SK-N-SH treated with all-trans-retinoic acid at 6 μM for 48 hours (cell line): Measurements from ENCODE around the gene CABLES1.

Source experiments
- ATAC-seq: fragments of 200-7000 bp; cut with Tn5 transposase; 3 replicates; pipeline ENCODE4 v1.9.1; 2020; ENCODE audit warnings: mild to moderate bottlenecking, moderate library complexity
- ARNTL ChIP-seq: fragments of 450-650 bp; formaldehyde crosslinking; IDR thresholded peaks from 2 replicates; pipeline ENCODE4 v1.5.0; 2020; ENCODE audit warnings: low read depth, mild to moderate bottlenecking, moderate library complexity, borderline replicate concordance
- BACH2 ChIP-seq: fragments of 250-450 bp; sonication (Bioruptor Pico); IDR thresholded peaks from 2 replicates; pipeline ENCODE4 v1.9.0; 2021; ENCODE audit warnings: mild to moderate bottlenecking, borderline replicate concordance
- CSRNP3 ChIP-seq: fragments of 250-450 bp; sonication (Bioruptor Pico); IDR thresholded peaks from 2 replicates; pipeline ENCODE4 v1.5.1; 2021; ENCODE audit warnings: mild to moderate bottlenecking, moderate library complexity
- ISL1 ChIP-seq: fragments of 250-450 bp; sonication (Bioruptor Pico); IDR thresholded peaks from 2 replicates; pipeline ENCODE4 v2.1.2; 2022; ENCODE audit warnings: mild to moderate bottlenecking, moderate library complexity
- PPARA ChIP-seq: fragments of 250-450 bp; sonication (Bioruptor Pico); IDR thresholded peaks from 2 replicates; pipeline ENCODE4 v1.5.0; 2020; ENCODE audit warnings: mild to moderate bottlenecking, borderline replicate concordance
- RARB ChIP-seq: fragments of 250-450 bp; sonication (Bioruptor Pico); IDR thresholded peaks from 2 replicates; pipeline ENCODE4 v1.8.0; 2021; ENCODE audit warnings: mild to moderate bottlenecking, moderate library complexity
- SNAI2 ChIP-seq: fragments of 250-450 bp; sonication (Bioruptor Pico); IDR thresholded peaks from 2 replicates; pipeline ENCODE4 v1.5.0; 2020; ENCODE audit warnings: mild to moderate bottlenecking, moderate library complexity
- TCF4 ChIP-seq: fragments of 250-450 bp; sonication (Bioruptor Pico); IDR thresholded peaks from 2 replicates; pipeline ENCODE4 v1.8.0; 2021; ENCODE audit warnings: mild to moderate bottlenecking, moderate library complexity, borderline replicate concordance
- TOX ChIP-seq: fragments of 250-450 bp; sonication (Bioruptor Pico); IDR thresholded peaks from 2 replicates; pipeline ENCODE4 v1.8.0; 2021; ENCODE audit warnings: mild to moderate bottlenecking, moderate library complexity, borderline replicate concordance
- ZC3H10 ChIP-seq: fragments of 250-450 bp; sonication (Bioruptor Pico); IDR thresholded peaks from 2 replicates; pipeline ENCODE4 v1.5.1; 2021; ENCODE audit warnings: mild to moderate bottlenecking, moderate library complexity
- ZFP3 ChIP-seq: fragments of 250-450 bp; sonication (Bioruptor Pico); IDR thresholded peaks from 2 replicates; pipeline ENCODE4 v1.5.0; 2020; ENCODE audit warnings: mild to moderate bottlenecking, moderate library complexity
- ZFP30 ChIP-seq: fragments of 450-650 bp; formaldehyde crosslinking; IDR thresholded peaks from 2 replicates; pipeline ENCODE4 v1.5.0; 2022; ENCODE audit warnings: mild to moderate bottlenecking, moderate library complexity
- ZNF565 ChIP-seq: fragments of 450-650 bp; formaldehyde crosslinking; conservative IDR thresholded peaks from 2 replicates; pipeline ENCODE4 v1.5.0; 2020; ENCODE audit warnings: low read depth, mild to moderate bottlenecking, moderate library complexity
- ZNF70 ChIP-seq: fragments of 450-650 bp; formaldehyde crosslinking; IDR thresholded peaks from 2 replicates; pipeline ENCODE4 v1.5.0; 2020; ENCODE audit warnings: mild to moderate bottlenecking, moderate library complexity
- ZNF8 ChIP-seq: fragments of 450-650 bp; formaldehyde crosslinking; IDR thresholded peaks from 2 replicates; pipeline ENCODE4 v1.5.0; 2020; ENCODE audit warnings: mild to moderate bottlenecking, moderate library complexity
- TF ChIP-seq, protein P1 (sequence below): fragments of 250-450 bp; sonication (Bioruptor Pico); IDR thresholded peaks from 2 replicates; pipeline ENCODE4 v1.5.0; 2020; ENCODE audit warnings: mild to moderate bottlenecking, moderate library complexity
- TF ChIP-seq, protein P2 (sequence below): fragments of 250-450 bp; sonication (Bioruptor Pico); IDR thresholded peaks from 2 replicates; pipeline ENCODE4 v1.5.1; 2020; ENCODE audit warnings: low read depth, mild to moderate bottlenecking, moderate library complexity

Gene CABLES1

DNA sequence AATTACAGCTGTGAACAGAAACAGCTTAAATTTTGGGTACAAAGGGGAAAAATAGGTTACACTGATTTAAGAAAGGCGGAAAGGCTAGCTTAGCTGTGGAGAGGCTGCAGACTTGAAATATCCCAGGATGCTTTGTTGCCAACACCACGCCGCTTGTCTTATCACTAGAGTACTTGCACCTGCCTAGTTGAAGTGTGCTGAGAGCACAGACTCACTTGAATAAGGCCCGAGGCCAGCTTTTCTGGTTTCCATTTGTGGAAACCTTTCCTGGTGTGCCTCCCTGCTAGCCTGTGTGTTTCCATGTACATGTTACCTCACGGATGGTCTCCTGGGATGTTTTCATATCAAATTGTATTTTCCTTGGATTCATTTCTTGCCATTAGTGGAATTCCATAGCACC lies 3.2 kb downstream of the CABLES1 start:
- TF ChIP-seq ZNF8, result no peak
- no peak for TF ChIP-seq BACH2 (CRISPR knock-in tag)
- TF ChIP-seq ZC3H10, result no peak
- TF ChIP-seq ISL1 (CRISPR knock-in tag), result no peak
- TF ChIP-seq PPARA (CRISPR knock-in tag), result no peak
- TF ChIP-seq, protein P1, sequence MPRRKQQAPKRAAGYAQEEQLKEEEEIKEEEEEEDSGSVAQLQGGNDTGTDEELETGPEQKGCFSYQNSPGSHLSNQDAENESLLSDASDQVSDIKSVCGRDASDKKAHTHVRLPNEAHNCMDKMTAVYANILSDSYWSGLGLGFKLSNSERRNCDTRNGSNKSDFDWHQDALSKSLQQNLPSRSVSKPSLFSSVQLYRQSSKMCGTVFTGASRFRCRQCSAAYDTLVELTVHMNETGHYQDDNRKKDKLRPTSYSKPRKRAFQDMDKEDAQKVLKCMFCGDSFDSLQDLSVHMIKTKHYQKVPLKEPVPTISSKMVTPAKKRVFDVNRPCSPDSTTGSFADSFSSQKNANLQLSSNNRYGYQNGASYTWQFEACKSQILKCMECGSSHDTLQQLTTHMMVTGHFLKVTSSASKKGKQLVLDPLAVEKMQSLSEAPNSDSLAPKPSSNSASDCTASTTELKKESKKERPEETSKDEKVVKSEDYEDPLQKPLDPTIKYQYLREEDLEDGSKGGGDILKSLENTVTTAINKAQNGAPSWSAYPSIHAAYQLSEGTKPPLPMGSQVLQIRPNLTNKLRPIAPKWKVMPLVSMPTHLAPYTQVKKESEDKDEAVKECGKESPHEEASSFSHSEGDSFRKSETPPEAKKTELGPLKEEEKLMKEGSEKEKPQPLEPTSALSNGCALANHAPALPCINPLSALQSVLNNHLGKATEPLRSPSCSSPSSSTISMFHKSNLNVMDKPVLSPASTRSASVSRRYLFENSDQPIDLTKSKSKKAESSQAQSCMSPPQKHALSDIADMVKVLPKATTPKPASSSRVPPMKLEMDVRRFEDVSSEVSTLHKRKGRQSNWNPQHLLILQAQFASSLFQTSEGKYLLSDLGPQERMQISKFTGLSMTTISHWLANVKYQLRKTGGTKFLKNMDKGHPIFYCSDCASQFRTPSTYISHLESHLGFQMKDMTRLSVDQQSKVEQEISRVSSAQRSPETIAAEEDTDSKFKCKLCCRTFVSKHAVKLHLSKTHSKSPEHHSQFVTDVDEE (CRISPR knock-in tag), result no peak
- no peak for ATAC-seq

DNA sequence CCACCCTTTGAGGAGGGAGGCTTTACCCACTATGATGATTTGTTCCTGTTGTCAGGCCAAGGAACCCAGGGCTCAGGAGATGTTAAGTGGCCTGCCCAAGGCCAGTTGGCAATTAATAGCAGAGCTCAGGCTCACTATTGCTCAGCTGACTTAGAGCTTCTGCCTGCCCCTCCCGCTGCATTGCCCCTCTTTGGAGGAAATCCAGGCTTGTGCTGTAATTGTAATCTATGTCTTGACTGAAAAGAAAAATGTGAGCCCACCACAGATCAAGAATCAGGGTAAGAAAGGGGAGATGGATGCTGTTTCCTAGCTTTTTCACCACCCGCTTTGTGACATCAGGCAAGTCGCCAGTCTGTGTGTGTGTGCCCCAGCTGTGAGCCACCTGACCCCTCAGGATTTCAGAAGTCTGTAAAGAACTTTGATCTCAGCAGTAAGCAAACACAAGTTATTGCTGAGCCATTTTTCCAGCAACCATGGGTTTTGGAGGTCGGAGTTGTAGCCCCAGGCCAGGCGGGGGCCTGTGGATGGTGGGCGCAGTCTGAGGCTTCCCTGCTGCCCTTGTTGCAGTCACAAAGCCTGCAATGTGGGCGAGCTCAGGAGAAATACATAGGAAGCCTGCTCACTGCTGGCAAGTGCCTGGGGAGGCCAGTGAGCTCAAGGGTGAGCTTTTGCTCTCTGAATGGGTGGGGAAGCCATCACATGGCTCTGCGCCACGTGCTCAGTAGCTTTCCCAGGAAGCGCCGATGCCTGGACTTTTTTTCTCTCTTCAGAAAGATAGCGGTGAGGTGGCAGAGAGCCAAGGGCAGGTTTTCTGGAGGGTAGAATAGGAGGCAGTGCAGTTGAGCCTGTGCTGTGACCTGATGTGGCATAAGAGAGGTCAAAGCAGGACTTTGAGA lies 6.1 kb downstream of the CABLES1 start:
- ATAC-seq, result peak; percentile 50
- TF ChIP-seq CSRNP3 (CRISPR knock-in tag) (no peak), ZFP3 (CRISPR knock-in tag) (peak; percentile 87), ISL1 (CRISPR knock-in tag) (peak; percentile 28; the same call in 1 of the 2 replicates)
- TF ChIP-seq, all 23 proteins: peak for 2

DNA sequence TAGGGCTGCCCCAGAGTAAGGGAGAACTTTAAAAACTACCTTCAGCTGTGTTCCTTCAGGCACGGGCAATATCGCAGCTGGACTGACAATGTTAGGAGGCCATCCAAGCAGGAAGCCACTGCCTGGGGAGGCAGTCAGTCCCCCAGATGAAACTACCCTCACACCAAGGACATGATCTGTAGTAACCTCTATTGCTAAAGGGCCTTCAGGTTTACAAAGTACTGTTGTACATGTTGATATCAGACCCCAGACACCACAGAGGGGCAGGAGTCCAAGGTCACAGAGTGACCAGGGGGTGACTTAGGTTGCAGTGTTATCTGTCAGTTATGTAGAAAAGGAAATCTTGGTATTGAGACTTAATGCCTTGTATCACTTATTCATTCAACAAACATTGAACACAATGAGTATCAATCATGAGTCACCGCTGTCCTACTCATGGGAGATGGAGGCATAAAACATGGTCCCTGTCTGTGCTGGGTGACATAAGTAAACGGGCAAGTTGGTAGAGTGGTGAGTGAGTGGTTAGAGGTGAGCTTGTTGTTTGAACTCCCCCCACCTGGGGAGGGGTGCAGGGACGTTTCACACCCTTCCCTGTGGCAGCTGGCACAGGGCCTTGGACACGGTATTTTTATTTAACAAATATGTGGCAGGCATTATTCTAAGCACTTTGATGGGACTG lies 7.1 kb downstream of the CABLES1 start:
- ATAC-seq, result no peak
- no peak for TF ChIP-seq ZFP3 (CRISPR knock-in tag)
- no peak for TF ChIP-seq TCF4 (CRISPR knock-in tag)
- TF ChIP-seq CSRNP3 (CRISPR knock-in tag), result no peak
- TF ChIP-seq ZNF565, result no peak
- TF ChIP-seq TOX, result no peak
- no peak for TF ChIP-seq ZFP30 (CRISPR knock-in tag)
- no peak for TF ChIP-seq ISL1 (CRISPR knock-in tag)
- no peak for TF ChIP-seq RARB
- TF ChIP-seq, protein P1 (CRISPR knock-in tag), result no peak
- TF ChIP-seq, protein P2, sequence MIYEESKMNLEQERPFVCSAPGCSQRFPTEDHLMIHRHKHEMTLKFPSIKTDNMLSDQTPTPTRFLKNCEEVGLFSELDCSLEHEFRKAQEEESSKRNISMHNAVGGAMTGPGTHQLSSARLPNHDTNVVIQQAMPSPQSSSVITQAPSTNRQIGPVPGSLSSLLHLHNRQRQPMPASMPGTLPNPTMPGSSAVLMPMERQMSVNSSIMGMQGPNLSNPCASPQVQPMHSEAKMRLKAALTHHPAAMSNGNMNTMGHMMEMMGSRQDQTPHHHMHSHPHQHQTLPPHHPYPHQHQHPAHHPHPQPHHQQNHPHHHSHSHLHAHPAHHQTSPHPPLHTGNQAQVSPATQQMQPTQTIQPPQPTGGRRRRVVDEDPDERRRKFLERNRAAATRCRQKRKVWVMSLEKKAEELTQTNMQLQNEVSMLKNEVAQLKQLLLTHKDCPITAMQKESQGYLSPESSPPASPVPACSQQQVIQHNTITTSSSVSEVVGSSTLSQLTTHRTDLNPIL (CRISPR knock-in tag), result no peak
- no peak for TF ChIP-seq ARNTL (CRISPR knock-in tag)
- TF ChIP-seq ZNF70, result no peak
- no peak for TF ChIP-seq SNAI2 (CRISPR knock-in tag)
